ENCODE data around the gene GLIS1. TPM values are rescaled to one million over a fixed set of nuclear protein-coding genes. Genes with fewer than 3 reads are reported as not detected.

GLIS1 gene
- total RNA-seq, 1 experiment from 2014 or later, result 1.0 TPM

DNA sequence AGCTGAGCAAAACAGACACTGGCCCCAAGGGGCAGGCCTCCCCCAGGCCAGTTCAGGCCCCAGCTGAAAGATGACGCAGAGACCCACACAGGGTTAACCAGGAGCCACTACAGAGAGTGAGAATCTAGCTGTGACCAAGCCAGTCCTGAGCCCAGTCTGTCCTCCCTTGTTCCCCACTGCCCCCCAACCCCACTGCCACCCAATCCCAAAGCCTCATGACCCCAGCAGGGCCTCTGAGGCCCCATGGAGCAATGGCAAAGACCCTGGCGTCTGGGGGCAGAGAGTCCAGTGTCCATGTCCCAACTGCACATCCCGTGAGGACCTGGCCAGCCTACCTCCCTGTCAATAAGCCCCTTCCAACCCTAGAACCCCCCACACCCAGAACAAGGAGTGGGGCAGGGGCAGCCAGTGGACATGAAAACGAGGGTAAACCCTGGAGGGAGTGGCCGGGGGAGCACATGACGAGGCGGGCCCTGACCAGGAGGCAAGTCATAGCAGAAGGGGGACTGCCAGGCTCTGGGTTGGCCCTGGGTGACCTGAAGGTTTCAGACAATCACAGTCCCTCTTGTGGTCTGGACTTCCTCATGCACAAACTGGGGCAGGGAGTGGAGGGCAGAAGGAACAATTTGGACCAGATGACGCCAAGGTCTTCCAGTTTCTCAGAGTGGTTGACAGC, 100.5 kb downstream of the GLIS1 start:
- no peak for DNase-seq (ENCODE audit: low spot score)

DNA sequence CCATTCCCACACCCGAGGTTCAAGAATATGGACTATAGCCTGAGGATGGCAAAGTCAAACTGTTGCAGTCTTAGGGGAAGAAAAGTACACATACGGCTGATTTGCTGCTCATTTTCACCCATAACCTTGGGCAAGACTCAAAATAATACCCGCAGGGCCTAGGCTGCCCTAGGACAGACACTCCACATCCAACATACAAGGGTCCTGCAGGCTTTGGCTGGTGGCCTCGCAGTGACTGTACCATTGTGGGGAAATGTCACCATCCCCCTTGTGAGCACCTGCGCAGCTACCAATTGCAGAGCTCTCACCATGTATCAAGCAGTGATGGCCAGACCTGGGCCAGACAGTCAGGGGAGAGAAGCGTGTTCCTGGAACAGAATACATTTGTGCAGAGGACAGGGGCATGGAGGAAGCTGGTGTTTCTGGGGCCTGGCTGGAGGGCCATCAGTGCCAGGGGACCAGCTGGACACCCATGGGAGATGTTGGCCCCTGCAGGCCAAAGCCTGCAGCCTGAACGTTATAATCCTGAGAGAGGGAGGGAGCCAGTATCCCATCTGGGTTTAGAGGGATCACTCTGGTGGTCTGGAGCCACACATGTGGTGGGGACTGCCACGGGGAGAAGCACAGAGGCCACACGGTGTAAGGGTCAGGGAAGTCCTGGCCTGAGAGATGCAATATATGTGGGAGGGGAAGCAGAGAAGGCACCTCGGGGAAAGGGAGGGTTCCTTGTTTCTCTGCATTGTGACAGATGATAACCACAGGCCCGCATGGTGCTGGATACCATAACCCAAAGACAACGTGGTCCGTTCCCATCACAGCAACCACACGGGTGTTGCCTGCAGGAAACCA, 101.2 kb downstream of the GLIS1 start:
- DNase-seq (ENCODE audit: low spot score), result no peak

DNA sequence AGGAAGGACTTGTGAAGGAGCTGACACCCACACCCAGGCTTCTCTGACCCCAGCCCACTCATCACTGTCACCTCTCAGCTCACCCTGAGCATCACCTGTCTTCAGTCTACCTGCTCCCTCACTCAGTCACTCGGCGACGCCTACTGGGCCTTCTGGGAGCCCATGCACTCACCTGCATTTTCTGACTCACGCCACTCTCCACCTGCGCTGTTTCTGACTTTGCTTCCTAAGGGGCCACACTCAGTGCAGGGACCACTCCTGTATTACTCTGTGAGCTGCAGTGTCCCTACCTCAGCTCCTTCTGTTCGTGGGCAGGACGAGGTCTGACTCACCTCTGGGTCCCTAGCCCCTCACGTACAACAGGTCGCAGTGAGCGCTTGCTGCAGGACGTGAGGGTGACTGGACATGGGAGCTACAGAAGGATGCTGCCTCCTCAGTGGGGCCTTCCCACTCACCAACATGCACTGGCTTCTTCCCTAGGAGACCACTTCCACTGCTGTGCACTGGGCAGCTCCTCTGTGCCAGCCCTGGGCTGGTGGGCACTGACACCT, 102.3 kb downstream of the GLIS1 start:
- no peak for DNase-seq (ENCODE audit: low spot score)

DNA sequence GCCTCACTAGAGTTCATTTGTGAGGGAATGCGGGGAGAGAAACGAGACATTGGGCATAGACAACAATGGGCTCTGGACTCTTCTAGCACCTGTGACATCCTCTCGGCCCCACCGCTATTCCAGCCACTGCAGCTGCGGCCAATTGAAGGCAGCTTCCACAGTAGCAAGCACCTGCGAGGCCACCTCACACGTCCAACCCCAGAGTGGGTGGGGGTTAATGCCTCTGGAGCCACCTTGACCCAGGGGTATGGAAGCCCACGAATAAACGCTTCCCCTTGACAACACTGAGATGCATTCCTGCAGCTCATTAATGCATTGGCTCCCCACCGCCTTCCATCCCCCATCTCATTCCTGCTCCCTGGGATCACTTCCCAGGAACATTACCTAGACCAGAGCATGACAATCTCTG, 104.4 kb downstream of the GLIS1 start:
- DNase-seq (ENCODE audit: low spot score), result no peak

DNA sequence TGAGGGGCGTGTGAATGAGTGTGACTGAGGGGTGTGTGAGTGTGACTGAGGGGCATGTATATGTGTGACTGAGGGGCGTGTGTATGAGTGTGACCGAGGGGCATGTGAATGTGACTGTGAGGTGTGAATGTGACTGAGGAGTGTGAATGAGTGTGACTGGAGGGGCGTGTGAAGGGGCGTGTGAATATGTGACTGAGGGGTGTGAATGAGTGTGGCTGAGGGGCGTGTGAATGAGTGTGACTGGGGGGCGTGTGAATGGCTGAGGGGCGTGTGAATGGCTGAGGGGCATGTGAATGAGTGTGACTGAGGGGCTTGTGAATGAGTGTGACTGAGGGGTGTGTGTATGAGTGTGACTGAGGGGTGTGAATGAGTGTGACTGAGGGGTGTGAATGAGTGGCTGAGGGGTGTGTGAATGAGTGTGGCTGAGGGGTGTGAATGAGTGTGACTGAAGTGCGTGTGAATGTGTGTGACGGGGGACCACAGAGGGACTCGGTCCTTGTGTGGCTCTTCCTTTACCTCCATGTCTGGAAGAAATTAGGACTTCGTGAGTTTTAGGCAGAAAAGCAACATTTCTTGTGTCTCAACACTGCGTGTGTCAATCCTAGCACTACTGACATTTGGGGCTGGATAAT, 105.8 kb downstream of the GLIS1 start:
- no peak for DNase-seq (ENCODE audit: low spot score)

DNA sequence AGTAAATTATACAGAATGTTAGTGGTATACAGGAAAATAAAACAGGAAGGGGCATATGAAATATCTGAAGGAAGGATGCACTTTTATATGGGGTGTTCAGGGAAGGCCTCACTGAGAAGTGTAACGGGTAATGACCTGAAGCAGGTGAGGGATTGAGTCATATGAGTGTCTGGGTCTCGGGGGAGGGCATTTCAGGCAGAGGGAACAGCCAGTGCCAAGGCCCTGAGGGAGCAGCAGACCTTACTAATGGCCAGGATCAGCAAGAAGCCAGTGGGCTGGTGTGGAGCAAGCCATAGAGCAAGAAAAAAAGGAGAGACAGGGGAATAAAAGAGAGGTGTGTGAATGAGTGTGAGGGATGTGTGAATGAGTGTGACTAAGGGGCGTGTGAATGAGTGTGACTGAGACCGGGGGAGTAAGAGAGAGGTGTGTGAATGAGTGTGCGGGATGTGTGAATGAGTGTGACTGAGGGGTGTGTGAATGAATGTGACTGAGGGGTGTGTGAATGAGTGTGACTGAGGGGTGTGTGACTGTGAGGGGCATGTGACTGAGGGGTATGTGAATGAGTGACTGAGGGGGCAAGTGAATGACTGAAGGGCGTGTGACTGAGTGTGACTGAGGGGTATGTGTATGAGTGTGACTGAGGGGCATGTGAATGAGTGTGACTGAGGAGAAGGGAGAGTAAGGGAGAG, 107.2 kb downstream of the GLIS1 start:
- no peak for DNase-seq (ENCODE audit: low spot score)

DNA sequence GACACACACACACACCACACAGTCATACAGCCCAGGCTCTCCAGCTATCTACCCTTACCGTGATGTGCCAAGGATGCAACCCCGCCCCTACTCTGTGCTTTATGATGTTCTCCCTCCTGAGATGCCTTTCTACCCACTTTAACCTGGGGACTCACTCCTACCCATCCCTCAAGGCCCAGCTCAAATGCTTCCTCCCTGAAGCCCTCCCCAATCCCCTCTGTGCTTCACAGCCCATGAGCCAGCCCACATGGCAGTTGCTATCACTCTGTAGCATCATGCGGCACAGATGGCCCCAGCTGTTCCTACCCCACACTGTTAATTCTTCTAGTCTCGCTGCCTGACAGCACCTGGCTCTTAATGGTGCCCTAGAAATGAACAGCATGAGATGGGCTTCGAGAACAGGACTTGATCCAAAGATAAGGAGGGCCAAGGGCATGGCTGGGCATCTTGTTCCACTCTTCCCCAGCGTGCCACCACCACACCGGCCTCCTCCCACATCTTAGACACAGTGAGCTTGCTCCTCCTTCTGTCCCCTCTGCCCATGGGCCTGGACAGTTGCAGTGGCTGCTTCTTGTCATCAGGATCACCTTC, 109.8 kb downstream of the GLIS1 start:
- DNase-seq (ENCODE audit: low spot score), result no peak

DNA sequence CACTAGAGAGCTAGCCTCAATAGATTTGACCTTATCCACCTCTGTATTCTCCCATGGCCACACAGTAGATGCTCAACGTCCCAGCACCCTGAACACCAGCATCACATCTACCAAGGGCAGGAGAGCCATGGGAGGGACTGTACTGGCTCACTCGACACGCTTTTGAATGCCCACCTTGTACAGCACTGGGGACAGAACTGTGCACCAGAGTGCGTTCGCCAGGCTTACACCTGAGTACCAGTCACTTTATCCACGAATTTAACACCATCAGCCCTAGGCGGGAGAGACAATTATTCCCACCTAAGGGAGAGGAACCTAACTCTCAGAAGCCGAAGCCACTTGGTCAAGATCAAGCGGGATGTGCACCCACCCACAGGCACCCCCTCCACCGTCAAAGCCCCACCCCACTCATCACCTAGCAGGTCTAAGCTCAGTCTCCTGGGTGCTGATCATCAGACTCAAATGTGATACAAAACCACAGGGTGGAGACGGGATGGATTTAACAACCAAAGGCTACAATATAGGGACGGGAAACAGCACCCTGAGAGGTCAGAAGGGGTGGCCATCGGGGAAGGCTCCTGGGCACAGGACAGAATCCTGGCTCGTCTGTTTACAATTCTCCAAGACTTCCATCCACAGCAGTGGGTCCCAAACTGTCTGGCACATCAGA, 110.5 kb downstream of the GLIS1 start:
- DNase-seq (ENCODE audit: low spot score), result no peak

DNA sequence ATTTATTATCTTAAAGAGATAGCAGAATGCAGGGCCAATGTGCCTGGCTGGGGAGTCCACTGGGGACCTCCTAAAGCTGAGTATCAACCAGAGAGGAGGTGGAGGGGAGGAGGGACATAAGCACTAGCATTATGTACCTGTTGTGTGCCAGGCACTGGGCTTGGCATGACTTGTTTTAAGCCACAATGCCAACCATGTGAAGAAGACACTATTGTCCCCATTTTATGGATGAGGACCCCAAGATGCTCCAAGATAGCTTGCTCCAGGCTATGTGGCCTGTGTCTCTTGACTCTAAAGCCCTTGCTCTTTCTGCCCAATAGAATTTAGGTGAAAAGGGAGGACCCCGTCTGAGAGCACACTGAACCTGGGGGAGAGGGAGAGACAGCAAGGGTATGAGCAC, 111.3 kb downstream of the GLIS1 start:
- DNase-seq (ENCODE audit: low spot score), result no peak

DNA sequence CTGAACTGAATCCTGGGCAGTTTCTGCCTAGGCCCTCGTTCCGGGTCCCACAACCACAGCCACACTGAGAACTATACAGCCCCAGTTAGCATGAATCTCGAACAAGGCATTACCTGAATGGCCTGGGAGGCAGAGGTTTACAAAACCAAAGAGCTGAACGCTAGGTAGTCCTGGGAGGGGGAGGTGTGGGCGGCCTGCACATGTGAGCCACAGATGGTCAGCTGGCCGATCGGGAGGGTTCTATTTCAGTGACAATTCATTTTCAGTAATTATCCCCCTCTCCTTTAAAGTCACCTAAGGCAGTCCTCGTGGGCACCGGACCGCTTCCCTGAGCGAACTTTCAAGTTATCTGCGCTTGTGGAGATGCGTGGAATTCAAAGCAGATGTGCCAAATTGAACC, 111.9 kb downstream of the GLIS1 start:
- DNase-seq (ENCODE audit: low spot score), result no peak

DNA sequence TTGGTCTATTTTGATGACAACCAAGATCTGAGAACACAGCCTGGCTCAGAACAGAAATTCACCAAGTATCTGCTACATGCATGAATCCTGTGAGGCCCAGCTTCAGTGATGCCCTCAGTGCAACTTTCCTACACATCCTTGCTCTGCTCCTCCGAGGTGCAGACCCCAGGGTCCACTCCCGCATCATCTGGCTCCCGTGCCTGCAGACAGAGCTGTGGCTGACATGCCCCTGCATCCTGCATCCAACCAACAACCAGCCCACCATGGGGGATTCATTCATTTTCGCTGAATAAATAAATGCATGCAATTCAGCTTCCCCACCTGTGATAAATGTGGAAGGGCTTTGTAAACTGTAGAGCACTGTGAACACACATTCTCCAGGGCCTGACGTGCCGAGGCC, 112.3 kb downstream of the GLIS1 start:
- no peak for DNase-seq (ENCODE audit: low spot score)

DNA sequence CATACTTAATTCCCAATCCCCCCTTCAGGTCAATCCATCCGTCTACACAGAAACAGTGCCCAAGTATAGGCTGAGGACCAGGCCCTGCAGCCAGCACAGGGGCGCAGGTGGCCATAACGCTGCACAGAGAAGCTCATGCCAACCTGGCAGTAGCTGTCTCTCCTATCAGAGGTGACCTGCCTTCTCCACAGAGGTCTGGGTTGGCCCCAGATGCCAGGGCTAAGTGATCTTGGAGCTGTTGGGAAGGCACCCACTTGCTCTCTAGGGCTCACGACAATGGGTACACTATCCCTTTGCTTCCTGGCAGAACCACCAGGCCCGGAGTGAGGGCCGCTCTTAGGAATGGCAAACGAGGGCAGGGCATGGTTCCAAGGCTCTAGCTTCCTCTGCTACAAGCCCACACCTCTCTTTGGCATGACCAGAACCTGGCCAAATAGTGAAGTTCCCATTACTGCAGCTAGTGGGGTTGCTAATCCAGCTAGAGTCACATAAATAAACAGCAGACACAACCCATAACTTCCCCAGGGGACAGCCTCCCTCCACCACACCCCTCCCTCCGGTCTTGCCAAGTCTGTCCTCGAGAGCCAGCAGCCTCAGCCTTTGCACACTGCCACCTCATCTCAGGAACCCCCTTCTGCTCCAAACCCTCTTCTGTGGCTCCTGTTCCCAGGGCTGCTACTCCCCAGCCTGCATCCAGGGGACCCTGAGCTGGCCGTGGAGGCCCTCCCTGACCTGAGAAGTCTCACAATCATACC, 113.0 kb downstream of the GLIS1 start:
- peak; percentile 28 for DNase-seq (ENCODE audit: low spot score)

DNA sequence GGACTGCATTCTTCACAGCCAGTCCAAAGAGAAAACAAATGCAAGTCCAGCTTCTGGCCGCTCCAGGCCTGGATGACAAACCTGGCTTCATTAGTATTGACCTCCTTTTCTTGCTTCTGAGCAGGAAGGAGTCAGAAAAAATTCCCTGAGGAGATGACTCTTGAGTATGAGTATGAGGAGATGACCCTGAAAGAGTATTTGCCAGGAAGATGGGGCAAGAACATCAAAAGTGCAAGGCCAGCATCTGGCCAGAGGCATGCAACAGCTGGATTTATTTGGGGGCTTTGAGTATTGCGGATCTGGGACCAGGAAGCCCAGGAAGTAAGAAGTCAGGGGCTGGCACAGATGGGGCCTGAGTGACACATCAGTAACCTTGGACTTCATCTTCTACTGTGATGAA, 113.9 kb downstream of the GLIS1 start:
- no peak for DNase-seq (ENCODE audit: low spot score)

DNA sequence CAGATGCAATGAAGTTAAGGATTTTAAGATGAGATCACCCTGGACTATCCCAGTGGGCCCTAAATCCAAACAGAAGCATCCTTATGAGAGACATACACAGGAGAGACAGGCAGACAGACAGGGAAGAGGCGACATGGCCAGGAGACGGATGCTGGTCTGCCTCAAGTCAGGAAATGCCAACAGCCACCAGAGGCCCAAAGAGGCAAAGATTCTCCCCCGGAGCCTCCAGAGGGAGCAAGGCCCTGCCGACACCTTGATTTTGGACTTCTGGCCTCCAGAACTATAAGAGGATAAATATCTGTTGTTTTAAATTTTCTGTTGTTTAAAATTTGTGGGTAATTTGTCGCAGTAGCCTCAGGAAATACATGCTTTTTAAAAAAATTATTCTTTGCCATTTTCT, 116.4 kb downstream of the GLIS1 start:
- DNase-seq (ENCODE audit: low spot score), result no peak

DNA sequence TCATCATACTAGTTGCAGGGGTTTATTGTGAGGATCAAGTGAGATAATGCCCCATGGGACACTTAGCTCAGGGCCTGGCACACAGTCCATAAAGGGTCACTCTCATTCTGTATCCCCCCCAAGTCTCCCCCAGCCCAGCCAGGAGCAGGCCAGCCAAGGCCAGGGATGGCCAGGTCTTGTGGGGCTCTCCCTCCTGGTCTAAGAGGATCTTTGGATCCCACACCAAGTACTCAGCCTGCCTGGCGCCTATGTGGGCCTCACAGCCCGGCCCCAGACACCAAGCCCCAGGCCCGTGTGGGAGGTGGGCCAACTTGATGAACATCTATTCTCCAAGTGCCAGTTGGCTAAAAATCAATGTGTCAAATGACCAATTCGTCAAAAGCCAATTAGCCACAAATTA, 117.8 kb downstream of the GLIS1 start:
- no peak for DNase-seq (ENCODE audit: low spot score)

DNA sequence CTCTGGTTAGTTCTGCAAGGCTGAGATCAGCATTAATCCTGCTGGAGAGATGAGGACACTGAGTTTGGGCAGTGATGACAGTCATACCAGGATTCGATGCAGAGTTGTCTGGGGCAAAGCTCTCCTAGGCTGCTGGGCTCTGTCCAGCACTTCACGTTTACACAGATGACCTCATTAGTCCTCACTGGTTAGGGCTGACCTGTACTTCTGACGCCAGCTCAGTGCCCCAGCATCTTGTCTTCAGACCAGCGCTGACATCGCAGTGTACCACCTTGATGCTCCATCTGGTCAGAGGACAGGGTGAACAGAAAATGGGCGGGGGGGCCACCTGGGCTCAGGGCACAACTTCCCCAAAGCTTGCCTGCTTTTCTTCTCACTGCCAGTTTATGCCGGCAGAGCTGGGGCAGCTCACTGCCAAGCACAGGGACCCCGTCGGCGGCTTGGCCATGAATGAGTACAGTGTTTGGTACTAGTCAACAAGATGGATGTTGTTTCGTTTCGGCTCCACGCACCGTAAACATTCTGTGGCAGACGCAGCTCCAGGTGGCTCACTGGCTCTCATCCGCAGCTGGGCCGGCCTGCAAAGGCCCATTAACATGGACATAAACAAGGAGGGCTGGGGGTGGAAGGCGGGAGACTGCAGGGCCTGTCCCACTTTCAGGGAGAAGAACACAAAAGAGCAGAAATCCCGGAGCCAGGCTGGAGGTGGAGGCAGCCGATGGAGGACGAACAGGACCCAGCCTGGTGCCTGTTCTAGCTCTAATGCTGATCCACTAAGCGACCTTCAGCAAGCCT, 118.7 kb downstream of the GLIS1 start:
- no peak for DNase-seq (ENCODE audit: low spot score)

DNA sequence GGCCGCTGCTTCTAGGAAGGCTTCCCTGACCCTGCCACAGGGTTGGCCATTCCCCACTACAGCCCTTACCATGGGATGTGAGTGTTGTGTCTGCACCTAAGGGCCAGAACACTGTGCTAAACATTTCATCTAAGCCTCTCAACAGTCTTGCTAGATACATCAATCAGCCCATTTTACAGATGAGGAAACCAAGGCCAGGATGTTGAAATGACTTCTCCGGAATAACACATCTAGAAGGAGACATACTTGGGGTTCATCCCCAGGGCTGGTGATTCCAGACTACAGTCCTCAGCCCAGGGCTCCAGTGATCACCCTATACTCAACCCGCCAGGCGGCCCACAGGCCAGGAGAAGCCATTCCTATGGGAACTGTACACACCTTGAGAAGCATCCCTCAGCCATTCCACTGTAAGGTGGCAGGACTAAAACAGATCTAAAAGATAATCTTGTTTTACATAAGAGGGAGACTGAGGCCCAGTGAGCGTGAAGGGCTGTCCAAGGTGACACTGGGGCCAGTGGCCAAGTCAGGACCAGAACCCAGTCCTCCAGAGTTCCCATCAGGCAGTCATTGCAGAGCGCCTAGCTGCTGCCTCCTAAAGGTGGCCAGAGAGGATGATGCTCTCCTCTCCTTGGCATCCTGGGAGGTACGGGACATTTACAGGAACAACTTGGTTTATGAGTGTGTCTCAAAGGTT, 119.5 kb downstream of the GLIS1 start:
- no peak for DNase-seq (ENCODE audit: low spot score)

DNA sequence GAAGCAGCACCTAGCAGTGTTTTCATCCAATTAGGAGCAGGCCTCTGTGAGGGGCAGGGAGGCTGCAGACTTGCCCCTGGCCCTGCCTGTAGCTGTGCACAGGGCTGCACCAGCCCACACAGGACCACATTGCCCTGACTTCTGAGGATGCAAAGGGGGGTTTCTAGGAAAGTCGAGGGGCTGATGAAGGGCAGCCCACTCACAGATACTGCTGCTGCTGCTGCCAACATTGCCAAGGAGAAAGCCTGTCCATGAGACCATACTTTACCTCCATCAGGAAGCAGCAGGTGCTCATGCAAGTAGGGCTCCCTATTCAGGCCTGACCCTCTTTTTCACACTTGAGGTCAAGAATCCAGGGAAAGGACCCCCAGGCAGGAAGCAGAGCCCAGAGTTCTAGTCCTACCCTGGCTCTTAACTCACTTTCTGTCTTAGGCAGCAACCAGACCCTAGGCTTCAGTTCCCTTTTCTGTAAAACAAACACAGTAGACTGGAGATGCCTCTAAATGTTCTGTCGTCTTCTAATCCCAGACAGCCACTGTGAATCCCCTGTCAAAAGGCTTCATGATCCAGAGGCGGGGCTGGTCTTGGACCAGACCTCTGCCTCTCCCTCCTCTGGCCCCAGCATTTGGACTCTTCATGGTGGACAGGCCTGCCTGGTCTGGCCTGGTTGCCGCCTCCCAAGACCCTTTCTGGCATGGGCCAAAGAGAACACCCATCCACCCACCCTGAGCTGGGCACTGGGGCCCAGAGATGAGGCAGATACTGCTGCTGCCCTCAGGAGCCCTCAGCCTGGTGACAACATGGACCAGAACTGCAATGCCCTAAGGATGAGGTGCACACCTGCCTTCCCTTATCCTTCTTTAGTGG, 120.2 kb downstream of the GLIS1 start:
- no peak for DNase-seq (ENCODE audit: low spot score)

Measured in H4 (cell line).